ENCODE data around the gene PMCH.
"Not testable (repeated sequence)": the region's sequence is repeated elsewhere in the genome, so short reads cannot be mapped to it uniquely, and the experiment has no call there.

PMCH gene

GRCh38 chr12:102197789-102198188 is at the start of gene PMCH:
Gene PMCH, minus strand, starts transcription at chr12:102197833. Its CDS starts 63 bp downstream, at chr12:102197770.
- DNase-seq (ENCODE audit: low read depth), result peak; percentile 27

- DNase-seq (ENCODE audit: low read depth), result not testable (repeated sequence)
Measured at GRCh38 chr12:102240859-102241258, 43.2 kb upstream of the PMCH start.

- no peak for DNase-seq (ENCODE audit: low read depth)
Measured at GRCh38 chr12:102234599-102234998, 37.0 kb upstream of the PMCH start.

DNA sequence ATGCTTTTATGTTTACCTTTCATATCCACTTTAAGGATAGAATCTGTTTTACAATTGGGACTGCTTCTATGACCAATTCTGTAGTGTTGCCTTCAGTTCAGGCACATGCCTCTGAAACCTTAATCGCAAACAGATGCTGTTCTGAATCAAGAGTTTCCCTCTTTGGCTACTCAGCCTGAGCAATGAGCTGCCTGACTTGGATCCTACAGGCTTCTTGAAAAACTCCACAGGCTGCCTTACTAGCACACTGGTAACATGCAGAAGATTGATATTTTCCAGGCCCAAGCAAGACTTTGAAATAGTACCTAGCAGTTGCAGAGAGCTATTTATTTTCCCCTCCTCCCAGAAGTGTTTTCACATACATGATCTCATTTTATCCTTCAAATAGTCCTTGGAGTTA is 34.8 kb upstream of the PMCH start:
- no peak for DNase-seq (ENCODE audit: low read depth)

DNA sequence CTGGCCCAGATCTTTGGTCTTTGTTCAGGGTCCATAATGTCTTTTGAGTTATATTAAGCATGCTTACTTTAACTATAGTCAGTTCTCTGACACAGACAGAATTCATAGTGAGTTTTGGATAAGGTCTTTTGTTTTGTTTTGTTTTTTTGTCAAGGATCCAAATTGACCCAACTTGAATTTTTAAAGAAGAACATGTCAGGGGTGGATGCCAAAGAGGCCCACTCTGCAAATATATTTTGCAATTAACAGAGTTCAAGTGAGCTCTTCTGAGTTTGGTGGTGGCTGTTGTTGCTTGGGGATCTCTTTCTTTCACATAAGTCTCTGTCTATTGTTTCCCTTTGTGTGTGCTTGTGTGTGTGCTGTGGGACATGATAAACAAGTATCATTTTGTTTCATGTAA is 34.4 kb upstream of the PMCH start:
- DNase-seq (ENCODE audit: low read depth), result no peak

- DNase-seq (ENCODE audit: low read depth), result no peak
Measured at GRCh38 chr12:102227954-102228353, 30.3 kb upstream of the PMCH start.

DNA sequence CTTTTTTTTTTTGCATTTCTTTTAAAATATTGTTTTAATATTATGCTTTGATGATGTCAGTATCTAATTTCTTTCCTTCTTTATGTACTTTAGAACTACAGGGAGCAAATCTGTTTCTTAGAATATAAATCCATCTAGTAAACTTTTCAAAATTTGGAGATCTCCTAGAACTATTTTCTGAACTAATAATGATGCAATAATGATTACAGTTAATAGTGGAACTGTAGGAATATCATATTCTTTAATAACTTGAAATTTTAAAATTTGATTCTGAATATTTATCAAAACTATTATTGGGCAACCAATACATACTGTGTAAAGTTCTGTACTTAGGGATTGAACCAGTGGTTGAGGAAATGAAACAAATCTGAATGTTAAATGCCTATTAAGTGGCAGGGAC is 23.1 kb upstream of the PMCH start:
- DNase-seq (ENCODE audit: low read depth), result no peak

DNA sequence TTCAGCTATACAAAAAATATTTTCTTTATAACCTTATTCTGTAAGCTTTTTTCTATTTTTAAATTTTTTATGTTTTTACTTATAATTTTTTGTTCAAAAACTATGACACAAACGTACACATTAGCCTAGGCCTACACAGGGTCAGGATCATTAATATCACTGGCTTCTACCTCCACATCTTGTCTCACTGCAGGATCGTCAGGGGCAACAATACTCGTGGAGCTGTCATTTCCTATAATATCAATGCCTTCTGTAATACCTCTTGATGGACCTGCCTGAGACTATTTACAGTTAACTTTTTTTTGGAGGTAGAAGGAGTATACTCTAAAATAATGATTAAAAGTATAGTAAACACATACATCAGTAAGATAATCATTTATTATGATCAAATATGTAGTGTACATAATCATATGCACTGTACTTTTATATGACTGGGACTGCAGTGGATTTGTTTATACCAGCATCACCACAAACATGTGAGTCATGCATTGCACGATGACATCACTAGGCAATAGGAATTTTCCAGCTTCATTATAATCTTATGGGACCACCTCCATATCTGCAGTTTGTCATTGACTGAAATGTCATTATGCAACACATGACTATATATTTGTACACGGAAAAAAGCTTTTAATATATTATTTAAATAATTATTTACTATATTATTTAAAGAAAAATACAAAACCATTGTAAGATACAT is 18.5 kb upstream of the PMCH start:
- peak; percentile 23 for DNase-seq (ENCODE audit: low read depth)

DNA sequence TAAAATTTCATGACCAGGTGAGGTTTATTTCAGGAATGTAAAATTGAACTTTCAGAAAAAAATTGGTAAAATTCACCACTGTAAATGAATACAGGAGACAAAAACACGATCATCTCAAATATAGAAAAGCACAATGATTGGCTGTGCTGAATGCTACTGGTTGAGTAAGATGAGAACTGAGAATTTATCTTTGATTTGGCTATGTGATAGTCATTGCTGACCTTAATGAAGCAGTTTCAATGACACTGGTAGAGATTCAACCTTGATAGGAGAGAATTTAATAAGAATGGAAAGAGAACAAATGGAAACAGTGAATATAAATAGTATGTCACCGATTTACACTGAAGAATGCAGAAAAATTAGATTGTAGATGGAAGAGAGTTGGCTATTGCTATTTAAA is 6.4 kb upstream of the PMCH start:
- DNase-seq (ENCODE audit: low read depth), result no peak

DNA sequence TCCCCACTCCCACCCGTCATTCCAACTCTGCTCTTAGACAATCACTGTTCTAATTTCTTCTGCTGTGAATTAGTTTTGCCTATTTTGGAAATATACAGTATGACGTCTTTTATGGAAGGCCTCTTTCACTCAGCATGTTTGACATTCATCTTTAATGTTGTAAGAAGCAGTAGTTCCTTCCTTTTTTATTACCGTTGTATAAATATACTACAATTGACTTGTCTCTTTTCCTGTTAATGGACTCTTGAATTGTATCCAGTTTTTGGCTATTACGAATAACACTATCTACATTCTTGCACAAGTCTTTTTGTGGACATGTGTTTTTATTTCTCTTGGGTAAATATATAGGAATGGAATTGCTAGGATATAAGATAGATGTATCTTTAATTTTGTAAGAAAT is 4.9 kb upstream of the PMCH start:
- DNase-seq (ENCODE audit: low read depth), result no peak

DNA sequence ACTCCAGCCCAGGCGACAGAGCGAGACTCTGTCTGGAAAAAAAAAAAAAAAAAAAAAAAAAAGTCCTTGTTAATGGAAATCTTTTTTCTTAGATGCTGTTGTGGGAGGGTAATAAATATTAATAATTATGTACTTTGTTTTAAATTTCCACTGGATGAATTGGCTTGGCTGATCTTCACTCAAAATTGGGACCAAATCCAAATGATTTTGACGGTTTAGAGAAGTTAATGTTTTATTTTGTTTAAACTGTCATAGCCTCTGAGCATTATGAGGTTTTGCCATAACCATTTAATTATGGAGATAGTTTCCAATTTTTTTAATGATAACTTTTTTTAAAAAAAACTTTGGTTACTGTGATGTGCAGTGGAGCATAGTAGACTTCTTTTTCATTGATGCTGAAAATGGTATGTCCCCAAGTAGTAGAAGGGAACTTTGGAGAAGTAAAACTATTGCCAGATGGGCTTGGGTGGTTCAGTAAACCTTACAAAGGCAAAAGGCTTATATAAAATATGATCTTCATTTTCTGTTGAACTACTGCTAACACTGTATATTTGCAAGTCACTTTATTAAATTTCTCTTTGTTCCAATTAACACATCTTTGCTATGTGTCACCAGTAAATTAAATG is 3.9 kb upstream of the PMCH start:
- DNase-seq (ENCODE audit: low read depth), result no peak

- no peak for DNase-seq (ENCODE audit: low read depth)
Measured at GRCh38 chr12:102195826-102196225, 1.8 kb downstream of the PMCH start.

GRCh38 chr12:102182635-102183034 is 15.0 kb downstream of the PMCH start:
- no peak for DNase-seq (ENCODE audit: low read depth)

- DNase-seq (ENCODE audit: low read depth), result no peak
Measured at GRCh38 chr12:102174761-102175160, 22.9 kb downstream of the PMCH start.

- no peak for DNase-seq (ENCODE audit: low read depth)
Measured at GRCh38 chr12:102174117-102174516, 23.5 kb downstream of the PMCH start.

DNA sequence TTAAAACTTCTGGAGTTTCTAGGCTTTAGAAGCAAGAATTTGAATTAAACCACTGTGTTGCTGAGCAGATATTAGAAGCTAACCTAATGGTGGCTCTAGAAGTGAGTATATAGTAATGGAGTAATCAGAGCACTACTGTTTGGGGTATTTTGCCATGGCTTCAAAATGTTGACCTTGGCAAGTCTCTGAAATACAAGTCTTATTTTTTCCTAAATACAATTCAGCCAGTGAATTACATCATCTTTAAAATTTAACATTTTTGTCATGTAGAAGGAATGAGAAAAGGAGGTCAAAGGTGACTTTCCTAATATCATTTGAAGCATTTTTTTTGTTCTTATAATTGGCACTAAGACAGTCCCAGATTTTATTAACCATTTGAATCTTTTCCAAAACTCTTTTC is 25.2 kb downstream of the PMCH start:
- DNase-seq (ENCODE audit: low read depth), result peak; percentile 24

DNA sequence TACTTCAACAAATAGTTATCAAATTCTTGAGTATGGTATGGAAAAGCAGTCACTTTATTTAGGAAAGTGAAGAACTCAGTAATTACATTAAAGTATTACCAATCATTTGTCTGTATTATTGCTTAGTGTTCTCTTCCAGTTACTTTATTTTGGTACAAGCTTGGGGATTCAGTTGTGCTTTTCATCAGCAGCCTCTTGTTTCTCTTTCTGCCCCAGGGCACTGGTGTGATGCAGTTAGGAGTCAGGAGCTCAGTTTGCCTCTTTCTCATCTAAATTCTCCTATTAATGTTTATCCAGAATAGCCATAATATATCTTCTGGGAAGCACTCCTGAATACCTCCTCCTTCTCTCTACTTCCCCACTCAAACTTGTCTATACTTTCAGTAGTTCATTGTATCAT is 25.7 kb downstream of the PMCH start:
- DNase-seq (ENCODE audit: low read depth), result no peak

DNA sequence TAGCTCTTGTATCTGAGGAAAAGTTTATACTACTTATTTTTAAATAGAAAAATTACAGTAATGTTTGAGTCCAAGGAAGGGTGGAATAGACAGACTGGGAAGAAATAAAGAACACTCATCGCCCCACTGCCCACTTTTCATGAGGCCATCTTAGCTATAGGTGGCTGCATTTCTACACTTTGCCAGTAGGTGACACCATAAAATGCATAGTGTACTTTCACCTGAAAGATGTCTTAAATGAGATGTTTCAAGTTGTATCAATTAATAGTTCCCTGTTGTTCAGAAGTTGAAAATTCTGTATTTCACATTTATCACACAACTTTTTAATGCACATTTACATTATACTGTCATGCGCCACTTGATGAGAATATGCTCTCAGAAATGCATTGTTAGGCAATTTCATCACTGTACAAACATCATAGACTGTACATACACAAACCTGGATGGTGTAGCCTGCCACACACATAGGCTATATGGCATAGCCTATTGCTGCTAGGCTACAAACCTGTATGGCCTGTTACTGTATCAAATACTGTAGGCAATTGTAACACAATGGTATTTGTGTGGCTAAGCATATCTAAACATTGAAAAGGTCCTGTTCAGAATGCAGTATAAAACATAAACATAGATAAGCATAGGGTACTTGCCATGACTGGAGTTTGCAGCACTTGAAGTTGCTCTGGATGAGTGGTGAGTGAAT is 27.6 kb downstream of the PMCH start:
- peak; percentile 1 for DNase-seq (ENCODE audit: low read depth)

- DNase-seq (ENCODE audit: low read depth), result peak; percentile 9
Measured at GRCh38 chr12:102167821-102168604, 29.6 kb downstream of the PMCH start.

GRCh38 chr12:102163383-102163782 is 34.2 kb downstream of the PMCH start:
- no peak for DNase-seq (ENCODE audit: low read depth)

DNA sequence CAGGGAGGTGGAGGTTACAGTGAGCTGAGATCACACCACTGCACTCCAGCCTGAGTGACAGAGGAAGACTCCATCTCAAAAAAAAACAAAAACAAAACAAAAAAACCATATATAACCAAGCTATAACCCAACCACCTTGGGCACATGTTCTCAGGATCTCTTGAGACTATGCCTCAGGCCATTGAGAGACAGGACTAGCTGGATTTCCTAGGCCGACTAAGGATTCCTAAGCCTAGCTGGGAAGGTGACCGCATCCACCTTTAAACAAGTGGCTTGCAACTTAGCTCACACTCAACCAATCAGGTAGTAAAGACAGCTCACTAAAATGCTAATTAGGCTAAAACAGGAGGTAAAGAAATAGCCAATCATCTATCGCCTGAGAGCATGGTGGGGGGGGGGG is 42.4 kb downstream of the PMCH start:
- DNase-seq (ENCODE audit: low read depth), result not testable (repeated sequence)

- not testable (repeated sequence) for DNase-seq (ENCODE audit: low read depth)
Measured at GRCh38 chr12:102147062-102147587, 50.5 kb downstream of the PMCH start.
